Nephron (organoid): ENCODE data around the gene ARRB1.

Experiments
- H3K27ac Mint-ChIP-seq, 3 experiments: 2 replicates each; pipeline ENCODE4 v1.8.0; 2020; ENCODE audit warnings: mixed read lengths in 3 of 3, mild to moderate bottlenecking in 2 of 3, moderate library complexity in 1 of 3
- H3K27me3 Mint-ChIP-seq: 2 replicates; pipeline ENCODE4 v1.8.0; 2021; ENCODE audit warnings: low read depth, mild to moderate bottlenecking, moderate library complexity, mixed read lengths
- H3K36me3 Mint-ChIP-seq: 2 replicates; pipeline ENCODE4 v1.8.0; 2020; ENCODE audit warnings: low read depth, mixed read lengths
- H3K4me1 Mint-ChIP-seq: 2 replicates; pipeline ENCODE4 v1.8.0; 2020; ENCODE audit warnings: mixed read lengths
- H3K4me3 Mint-ChIP-seq, 3 experiments: 2 replicates each; pipeline ENCODE4 v1.8.0; 2020; ENCODE audit warnings: mild to moderate bottlenecking in 3 of 3, mixed read lengths in 3 of 3, moderate library complexity in 2 of 3
- H3K9me3 Mint-ChIP-seq: 2 replicates; pipeline ENCODE4 v1.8.0; 2020; ENCODE audit warnings: mixed read lengths
- CTCF ChIP-seq, 3 experiments: fragments of 200-600 bp; sonication (generic); IDR thresholded peaks; one replicate each; pipeline ENCODE4 v1.5.0; 2021; ENCODE audit warnings: antibody characterized with exemption in 3 of 3; ENCODE audit not compliant: unreplicated experiment in 3 of 3

ARRB1 gene

GRCh38 chr11:75330291-75330690 lies 21.2 kb downstream of the ARRB1 start:
- H3K9me3 Mint-ChIP-seq = no peaks in the 10 kb centered on the region
- peak overlapping the region; percentile 29 to 42 (median 31) for H3K4me3 Mint-ChIP-seq
- peaks cover 49% of the 10 kb centered on the region for H3K4me1 Mint-ChIP-seq
- H3K36me3 Mint-ChIP-seq = no peaks in the 10 kb centered on the region
- H3K27ac Mint-ChIP-seq = peak overlapping the region; percentile 96 to 99 (median 98)
- no peak for TF ChIP-seq CTCF (IDR thresholded peaks at IDR 0.05; ENCODE audit: unreplicated experiment in 3 of 3)
- H3K27me3 Mint-ChIP-seq = peaks cover 5% of the 10 kb centered on the region

- H3K9me3 Mint-ChIP-seq = no peaks in the 10 kb centered on the region
- H3K4me1 Mint-ChIP-seq = peaks cover 46% of the 10 kb centered on the region
- H3K36me3 Mint-ChIP-seq = peaks cover 1% of the 10 kb centered on the region
- TF ChIP-seq CTCF (IDR thresholded peaks at IDR 0.05; ENCODE audit: unreplicated experiment in 3 of 3) = peak; percentile 54 to 72 (median 62)
- H3K27me3 Mint-ChIP-seq = peaks cover 5% of the 10 kb centered on the region
- peak overlapping the region in 2 of 3 experiments; percentile 10 to 27 for H3K4me3 Mint-ChIP-seq
- peak overlapping the region; percentile 96 to 99 (median 98) for H3K27ac Mint-ChIP-seq
These were observed 22.8 kb downstream of the ARRB1 start for GRCh38 chr11:75328426-75329277.

- Mint-ChIP-seq H3K4me1 (peaks cover 35% of the 10 kb centered on the region), H3K36me3 (peaks cover 4% of the 10 kb centered on the region), H3K4me3 (no peak overlapping the region), H3K9me3 (no peaks in the 10 kb centered on the region), H3K27me3 (peaks cover 4% of the 10 kb centered on the region), H3K27ac (peak overlapping the region; percentile 37 to 59 (median 40))
- no peak for TF ChIP-seq CTCF (IDR thresholded peaks at IDR 0.05; ENCODE audit: unreplicated experiment in 3 of 3)
These were observed 25.0 kb downstream of the ARRB1 start for GRCh38 chr11:75326439-75326810.

GRCh38 chr11:75325713-75326438 lies 25.6 kb downstream of the ARRB1 start:
- Mint-ChIP-seq H3K27ac (peak overlapping the region; percentile 37 to 59 (median 40)), H3K9me3 (no peaks in the 10 kb centered on the region), H3K4me1 (peaks cover 34% of the 10 kb centered on the region)

GRCh38 chr11:75324740-75325139 lies 26.7 kb downstream of the ARRB1 start:
- TF ChIP-seq CTCF (IDR thresholded peaks at IDR 0.05; ENCODE audit: unreplicated experiment in 3 of 3) = no peak
- no peak overlapping the region for H3K4me3 Mint-ChIP-seq
- no peaks in the 10 kb centered on the region for H3K9me3 Mint-ChIP-seq
- H3K4me1 Mint-ChIP-seq = peaks cover 35% of the 10 kb centered on the region
- peaks cover 4% of the 10 kb centered on the region for H3K27me3 Mint-ChIP-seq
- H3K36me3 Mint-ChIP-seq = peaks cover 4% of the 10 kb centered on the region
- peak overlapping the region in 2 of 3 experiments; percentile 43 to 78 for H3K27ac Mint-ChIP-seq

More at GRCh38 chr11:75325713-75326438, 25.6 kb downstream of the ARRB1 start:
- TF ChIP-seq CTCF (IDR thresholded peaks at IDR 0.05; ENCODE audit: unreplicated experiment in 3 of 3) = no peak
- peaks cover 4% of the 10 kb centered on the region for H3K27me3 Mint-ChIP-seq
- no peak overlapping the region for H3K4me3 Mint-ChIP-seq
- peaks cover 4% of the 10 kb centered on the region for H3K36me3 Mint-ChIP-seq
